Retinal pigment epithelial cell (primary cell): Measurements from ENCODE around the gene KLK14.

Experiments
- DNase-seq: peaks from one replicate; pipeline ENCODE4 v3.0.0-alpha.2; 2010; ENCODE audit warnings: low read depth
- H3K4me3 ChIP-seq: 2 replicates; pipeline ENCODE4 v1.5.1; 2011; ENCODE audit warnings: mild to moderate bottlenecking, low read length, control low read depth, moderate library complexity
- CTCF ChIP-seq: conservative IDR thresholded peaks from 2 replicates; pipeline ENCODE4 v1.5.1; 2011; ENCODE audit warnings: low read depth, low read length, control low read depth, inconsistent platforms

KLK14 gene

GRCh38 chr19:51079481-51080110 is 3.1 kb downstream of the KLK14 start:
- no peak for DNase-seq
- H3K4me3 ChIP-seq = no peak overlapping the region
- TF ChIP-seq CTCF = no peak

DNA sequence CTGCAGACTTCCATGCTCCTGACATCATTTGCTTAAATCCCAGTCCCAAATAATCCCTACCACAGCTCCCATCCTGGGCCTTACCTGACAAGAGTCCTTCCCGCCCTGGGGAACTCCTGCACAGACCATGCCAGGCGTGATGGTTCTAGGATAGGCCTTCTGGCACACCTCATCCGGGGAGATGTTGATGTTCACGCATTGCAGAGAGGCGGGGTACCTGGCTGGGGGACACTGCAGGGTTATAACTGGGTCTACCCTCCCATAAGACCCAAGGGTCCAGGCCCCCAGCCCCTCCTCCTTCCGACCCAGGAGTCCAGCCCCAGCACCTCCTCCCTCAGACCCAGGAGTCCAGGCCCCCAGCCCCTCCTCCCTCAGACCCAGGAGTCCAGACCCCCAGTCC is 4.0 kb downstream of the KLK14 start:
- no peak overlapping the region for H3K4me3 ChIP-seq
- no peak for TF ChIP-seq CTCF
- no peak for DNase-seq

DNA sequence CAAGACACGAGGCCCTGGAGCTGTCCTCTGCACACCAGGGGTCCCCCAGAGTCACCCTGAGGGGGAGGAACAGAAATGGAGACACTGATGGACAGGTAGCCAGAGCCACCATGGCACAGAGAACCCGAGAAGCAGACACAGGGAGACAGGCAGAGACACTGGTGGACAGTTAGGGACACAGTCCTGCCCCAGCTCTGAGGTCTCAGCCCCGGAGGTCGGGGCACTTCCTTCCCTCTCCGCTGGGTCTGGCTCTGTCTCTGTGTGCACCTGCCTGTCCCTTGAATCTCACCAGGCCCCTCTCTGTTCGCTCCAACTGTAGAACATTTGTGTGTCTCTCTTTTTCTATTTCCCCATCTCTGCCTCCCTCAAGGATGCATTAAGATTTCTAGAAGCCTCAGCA is 4.6 kb downstream of the KLK14 start:
- no peak overlapping the region for H3K4me3 ChIP-seq
- no peak for TF ChIP-seq CTCF
- no peak for DNase-seq

GRCh38 chr19:51076631-51077213 is 6.0 kb downstream of the KLK14 start:
- no peak overlapping the region for H3K4me3 ChIP-seq
- no peak for TF ChIP-seq CTCF
- no peak for DNase-seq

GRCh38 chr19:51075998-51076397 is 6.7 kb downstream of the KLK14 start:
- no peak for DNase-seq
- H3K4me3 ChIP-seq = no peak overlapping the region
- no peak for TF ChIP-seq CTCF

DNA sequence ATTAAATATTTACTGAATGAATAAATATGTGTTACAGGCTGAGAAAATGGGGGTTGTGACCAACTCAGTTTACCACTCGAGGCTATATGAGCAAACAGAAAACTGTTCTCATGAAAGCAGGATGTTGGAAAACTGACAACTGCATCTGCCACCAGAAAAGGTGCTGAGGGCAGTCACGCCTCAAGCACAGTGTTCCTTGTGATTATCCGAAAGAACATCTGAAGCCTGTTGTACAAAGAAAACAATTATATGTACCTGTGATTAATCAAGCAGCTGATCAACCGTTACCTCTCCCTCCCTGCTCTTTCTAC is 11.6 kb downstream of the KLK14 start:
- H3K4me3 ChIP-seq = no peak overlapping the region
- no peak for TF ChIP-seq CTCF
- no peak for DNase-seq

GRCh38 chr19:51070334-51071094 is 12.2 kb downstream of the KLK14 start:
- no peak for DNase-seq
- H3K4me3 ChIP-seq = no peak overlapping the region
- no peak for TF ChIP-seq CTCF
